Measurements from ENCODE around the gene SPATA16. TPM values are rescaled to one million over a fixed set of nuclear protein-coding genes. Genes with fewer than 3 reads are reported as not detected.

The SPATA16 gene
- total and polyA plus RNA-seq, 2 of the 13 experiments (the other 11 are each of a cell fraction or from before 2014, with no cell fraction given), result not detected

DNA sequence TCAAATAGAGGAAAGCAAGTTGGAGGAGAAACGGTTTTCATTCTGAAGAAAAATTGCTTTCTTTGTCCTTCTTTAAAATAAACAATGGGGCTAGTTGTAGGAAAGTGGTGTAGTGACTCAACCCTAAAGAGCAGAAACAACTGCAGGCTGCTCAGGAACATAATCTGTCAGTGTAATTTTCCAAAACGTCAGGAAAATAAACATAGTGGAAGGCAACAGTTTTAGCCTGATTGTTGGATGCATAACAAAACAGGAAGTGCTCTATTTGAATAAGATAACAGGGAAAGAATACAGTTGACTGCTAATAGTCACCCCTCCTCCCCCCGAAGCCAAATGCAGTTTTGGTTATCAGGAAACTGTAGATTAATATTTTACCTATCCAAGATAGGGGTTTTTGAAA lies 222.9 kb downstream of the SPATA16 start (continued):
- TF ChIP-seq ZNF282 (IDR thresholded peaks at IDR 0.05; ENCODE audit: partially characterized antibody) (no peak), ZNF451 (CRISPR knock-in tag; IDR thresholded peaks at IDR 0.05) (no peak), SOX5 (CRISPR knock-in tag; IDR thresholded peaks at IDR 0.05; ENCODE audit: borderline replicate concordance) (peak; percentile 63; the same call in 1 of the 2 replicates), RNF2 (conservative IDR thresholded peaks at IDR 0.05; ENCODE audit: low read depth) (no peak), NR2F6 (IDR thresholded peaks at IDR 0.05) (no peak), NR2F6 (CRISPR knock-in tag; IDR thresholded peaks at IDR 0.05) (no peak), ESRRA (CRISPR knock-in tag; IDR thresholded peaks at IDR 0.05; ENCODE audit: low read depth) (no peak), SOX13 (IDR thresholded peaks at IDR 0.05) (no peak), SOX13 (CRISPR knock-in tag; conservative IDR thresholded peaks at IDR 0.05 in 1 of 2, IDR thresholded peaks at IDR 0.05 in 1 of 2) (peak in 1 of 2 experiments; percentile 49; a peak in 1 of 4 replicates), FOXA1 (IDR thresholded peaks at IDR 0.05) (no peak), FOXA1 (CRISPR knock-in tag; IDR thresholded peaks at IDR 0.05) (no peak)
- TF ChIP-seq, protein P1, sequence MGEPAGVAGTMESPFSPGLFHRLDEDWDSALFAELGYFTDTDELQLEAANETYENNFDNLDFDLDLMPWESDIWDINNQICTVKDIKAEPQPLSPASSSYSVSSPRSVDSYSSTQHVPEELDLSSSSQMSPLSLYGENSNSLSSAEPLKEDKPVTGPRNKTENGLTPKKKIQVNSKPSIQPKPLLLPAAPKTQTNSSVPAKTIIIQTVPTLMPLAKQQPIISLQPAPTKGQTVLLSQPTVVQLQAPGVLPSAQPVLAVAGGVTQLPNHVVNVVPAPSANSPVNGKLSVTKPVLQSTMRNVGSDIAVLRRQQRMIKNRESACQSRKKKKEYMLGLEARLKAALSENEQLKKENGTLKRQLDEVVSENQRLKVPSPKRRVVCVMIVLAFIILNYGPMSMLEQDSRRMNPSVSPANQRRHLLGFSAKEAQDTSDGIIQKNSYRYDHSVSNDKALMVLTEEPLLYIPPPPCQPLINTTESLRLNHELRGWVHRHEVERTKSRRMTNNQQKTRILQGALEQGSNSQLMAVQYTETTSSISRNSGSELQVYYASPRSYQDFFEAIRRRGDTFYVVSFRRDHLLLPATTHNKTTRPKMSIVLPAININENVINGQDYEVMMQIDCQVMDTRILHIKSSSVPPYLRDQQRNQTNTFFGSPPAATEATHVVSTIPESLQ (CRISPR knock-in tag; conservative IDR thresholded peaks at IDR 0.05), result no peak
- TF ChIP-seq, protein P2, sequence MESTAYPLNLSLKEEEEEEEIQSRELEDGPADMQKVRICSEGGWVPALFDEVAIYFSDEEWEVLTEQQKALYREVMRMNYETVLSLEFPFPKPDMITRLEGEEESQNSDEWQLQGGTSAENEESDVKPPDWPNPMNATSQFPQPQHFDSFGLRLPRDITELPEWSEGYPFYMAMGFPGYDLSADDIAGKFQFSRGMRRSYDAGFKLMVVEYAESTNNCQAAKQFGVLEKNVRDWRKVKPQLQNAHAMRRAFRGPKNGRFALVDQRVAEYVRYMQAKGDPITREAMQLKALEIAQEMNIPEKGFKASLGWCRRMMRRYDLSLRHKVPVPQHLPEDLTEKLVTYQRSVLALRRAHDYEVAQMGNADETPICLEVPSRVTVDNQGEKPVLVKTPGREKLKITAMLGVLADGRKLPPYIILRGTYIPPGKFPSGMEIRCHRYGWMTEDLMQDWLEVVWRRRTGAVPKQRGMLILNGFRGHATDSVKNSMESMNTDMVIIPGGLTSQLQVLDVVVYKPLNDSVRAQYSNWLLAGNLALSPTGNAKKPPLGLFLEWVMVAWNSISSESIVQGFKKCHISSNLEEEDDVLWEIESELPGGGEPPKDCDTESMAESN (CRISPR knock-in tag; conservative IDR thresholded peaks at IDR 0.05), result no peak
- TF ChIP-seq, protein P3, sequence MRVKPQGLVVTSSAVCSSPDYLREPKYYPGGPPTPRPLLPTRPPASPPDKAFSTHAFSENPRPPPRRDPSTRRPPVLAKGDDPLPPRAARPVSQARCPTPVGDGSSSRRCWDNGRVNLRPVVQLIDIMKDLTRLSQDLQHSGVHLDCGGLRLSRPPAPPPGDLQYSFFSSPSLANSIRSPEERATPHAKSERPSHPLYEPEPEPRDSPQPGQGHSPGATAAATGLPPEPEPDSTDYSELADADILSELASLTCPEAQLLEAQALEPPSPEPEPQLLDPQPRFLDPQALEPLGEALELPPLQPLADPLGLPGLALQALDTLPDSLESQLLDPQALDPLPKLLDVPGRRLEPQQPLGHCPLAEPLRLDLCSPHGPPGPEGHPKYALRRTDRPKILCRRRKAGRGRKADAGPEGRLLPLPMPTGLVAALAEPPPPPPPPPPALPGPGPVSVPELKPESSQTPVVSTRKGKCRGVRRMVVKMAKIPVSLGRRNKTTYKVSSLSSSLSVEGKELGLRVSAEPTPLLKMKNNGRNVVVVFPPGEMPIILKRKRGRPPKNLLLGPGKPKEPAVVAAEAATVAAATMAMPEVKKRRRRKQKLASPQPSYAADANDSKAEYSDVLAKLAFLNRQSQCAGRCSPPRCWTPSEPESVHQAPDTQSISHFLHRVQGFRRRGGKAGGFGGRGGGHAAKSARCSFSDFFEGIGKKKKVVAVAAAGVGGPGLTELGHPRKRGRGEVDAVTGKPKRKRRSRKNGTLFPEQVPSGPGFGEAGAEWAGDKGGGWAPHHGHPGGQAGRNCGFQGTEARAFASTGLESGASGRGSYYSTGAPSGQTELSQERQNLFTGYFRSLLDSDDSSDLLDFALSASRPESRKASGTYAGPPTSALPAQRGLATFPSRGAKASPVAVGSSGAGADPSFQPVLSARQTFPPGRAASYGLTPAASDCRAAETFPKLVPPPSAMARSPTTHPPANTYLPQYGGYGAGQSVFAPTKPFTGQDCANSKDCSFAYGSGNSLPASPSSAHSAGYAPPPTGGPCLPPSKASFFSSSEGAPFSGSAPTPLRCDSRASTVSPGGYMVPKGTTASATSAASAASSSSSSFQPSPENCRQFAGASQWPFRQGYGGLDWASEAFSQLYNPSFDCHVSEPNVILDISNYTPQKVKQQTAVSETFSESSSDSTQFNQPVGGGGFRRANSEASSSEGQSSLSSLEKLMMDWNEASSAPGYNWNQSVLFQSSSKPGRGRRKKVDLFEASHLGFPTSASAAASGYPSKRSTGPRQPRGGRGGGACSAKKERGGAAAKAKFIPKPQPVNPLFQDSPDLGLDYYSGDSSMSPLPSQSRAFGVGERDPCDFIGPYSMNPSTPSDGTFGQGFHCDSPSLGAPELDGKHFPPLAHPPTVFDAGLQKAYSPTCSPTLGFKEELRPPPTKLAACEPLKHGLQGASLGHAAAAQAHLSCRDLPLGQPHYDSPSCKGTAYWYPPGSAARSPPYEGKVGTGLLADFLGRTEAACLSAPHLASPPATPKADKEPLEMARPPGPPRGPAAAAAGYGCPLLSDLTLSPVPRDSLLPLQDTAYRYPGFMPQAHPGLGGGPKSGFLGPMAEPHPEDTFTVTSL (CRISPR knock-in tag; IDR thresholded peaks at IDR 0.05; ENCODE audit: borderline replicate concordance), result peak; percentile 22; the same call in 1 of the 2 replicates
- TF ChIP-seq, protein P4, sequence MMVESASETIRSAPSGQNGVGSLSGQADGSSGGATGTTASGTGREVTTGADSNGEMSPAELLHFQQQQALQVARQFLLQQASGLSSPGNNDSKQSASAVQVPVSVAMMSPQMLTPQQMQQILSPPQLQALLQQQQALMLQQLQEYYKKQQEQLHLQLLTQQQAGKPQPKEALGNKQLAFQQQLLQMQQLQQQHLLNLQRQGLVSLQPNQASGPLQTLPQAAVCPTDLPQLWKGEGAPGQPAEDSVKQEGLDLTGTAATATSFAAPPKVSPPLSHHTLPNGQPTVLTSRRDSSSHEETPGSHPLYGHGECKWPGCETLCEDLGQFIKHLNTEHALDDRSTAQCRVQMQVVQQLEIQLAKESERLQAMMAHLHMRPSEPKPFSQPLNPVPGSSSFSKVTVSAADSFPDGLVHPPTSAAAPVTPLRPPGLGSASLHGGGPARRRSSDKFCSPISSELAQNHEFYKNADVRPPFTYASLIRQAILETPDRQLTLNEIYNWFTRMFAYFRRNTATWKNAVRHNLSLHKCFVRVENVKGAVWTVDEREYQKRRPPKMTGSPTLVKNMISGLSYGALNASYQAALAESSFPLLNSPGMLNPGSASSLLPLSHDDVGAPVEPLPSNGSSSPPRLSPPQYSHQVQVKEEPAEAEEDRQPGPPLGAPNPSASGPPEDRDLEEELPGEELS (CRISPR knock-in tag; IDR thresholded peaks at IDR 0.05), result peak; percentile 29; the same call in 1 of the 2 replicates
- TF ChIP-seq, protein P5, sequence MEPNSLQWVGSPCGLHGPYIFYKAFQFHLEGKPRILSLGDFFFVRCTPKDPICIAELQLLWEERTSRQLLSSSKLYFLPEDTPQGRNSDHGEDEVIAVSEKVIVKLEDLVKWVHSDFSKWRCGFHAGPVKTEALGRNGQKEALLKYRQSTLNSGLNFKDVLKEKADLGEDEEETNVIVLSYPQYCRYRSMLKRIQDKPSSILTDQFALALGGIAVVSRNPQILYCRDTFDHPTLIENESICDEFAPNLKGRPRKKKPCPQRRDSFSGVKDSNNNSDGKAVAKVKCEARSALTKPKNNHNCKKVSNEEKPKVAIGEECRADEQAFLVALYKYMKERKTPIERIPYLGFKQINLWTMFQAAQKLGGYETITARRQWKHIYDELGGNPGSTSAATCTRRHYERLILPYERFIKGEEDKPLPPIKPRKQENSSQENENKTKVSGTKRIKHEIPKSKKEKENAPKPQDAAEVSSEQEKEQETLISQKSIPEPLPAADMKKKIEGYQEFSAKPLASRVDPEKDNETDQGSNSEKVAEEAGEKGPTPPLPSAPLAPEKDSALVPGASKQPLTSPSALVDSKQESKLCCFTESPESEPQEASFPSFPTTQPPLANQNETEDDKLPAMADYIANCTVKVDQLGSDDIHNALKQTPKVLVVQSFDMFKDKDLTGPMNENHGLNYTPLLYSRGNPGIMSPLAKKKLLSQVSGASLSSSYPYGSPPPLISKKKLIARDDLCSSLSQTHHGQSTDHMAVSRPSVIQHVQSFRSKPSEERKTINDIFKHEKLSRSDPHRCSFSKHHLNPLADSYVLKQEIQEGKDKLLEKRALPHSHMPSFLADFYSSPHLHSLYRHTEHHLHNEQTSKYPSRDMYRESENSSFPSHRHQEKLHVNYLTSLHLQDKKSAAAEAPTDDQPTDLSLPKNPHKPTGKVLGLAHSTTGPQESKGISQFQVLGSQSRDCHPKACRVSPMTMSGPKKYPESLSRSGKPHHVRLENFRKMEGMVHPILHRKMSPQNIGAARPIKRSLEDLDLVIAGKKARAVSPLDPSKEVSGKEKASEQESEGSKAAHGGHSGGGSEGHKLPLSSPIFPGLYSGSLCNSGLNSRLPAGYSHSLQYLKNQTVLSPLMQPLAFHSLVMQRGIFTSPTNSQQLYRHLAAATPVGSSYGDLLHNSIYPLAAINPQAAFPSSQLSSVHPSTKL (CRISPR knock-in tag; IDR thresholded peaks at IDR 0.05), result peak; percentile 11; the same call in 1 of the 2 replicates
